Lung microvascular endothelial cell (primary cell): ENCODE data around the gene COL6A1. TPM values are rescaled to one million over a fixed set of nuclear protein-coding genes. Genes with fewer than 3 reads are reported as not detected.

ENCODE experiments used
- DNase-seq, 2 donors: peaks; one replicate each; pipeline versions ENCODE4 v3.0.0 to v3.0.0-alpha.2; 2010; ENCODE audit warnings: low read depth in 2 of 2
- total RNA-seq: library from RNA; depleted of rRNA; stranded (reverse); fragments of >200 nt; gene quantifications from 2 replicates; pipeline ENCODE4 v1.2.1, GENCODE V29; 2014

COL6A1 gene
- total RNA-seq, 1 donor from 2014 or later = 4.0 TPM

DNA sequence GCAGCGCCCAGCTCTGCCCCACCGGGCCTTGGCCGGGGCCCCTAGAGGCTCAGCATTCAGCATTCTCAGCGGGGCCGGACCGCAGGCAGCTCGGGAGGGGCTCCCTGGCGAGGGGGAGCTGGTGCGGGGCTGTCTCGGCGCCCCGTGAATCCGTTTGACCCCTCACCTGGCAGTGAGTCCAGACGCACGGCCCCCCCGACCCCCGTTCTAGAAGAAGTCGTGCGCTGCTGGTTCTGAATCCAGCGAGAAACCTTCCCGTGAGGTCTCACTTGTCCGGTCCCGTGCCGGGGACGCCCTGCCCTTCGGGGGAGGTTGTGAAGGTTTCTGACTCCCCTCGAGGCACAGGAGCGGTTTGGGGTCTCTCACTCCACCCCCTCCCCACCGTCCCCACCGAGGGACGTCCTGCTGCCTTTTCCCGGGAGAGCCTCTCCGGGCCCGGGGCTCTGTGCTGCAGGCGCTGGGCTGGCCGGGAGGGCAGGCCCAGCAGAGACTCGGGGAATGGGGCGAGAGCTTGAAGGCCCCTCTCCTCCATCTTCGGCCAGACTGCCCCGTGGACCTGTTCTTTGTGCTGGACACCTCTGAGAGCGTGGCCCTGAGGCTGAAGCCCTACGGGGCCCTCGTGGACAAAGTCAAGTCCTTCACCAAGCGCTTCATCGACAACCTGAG is 655 bp downstream of the COL6A1 start:
- no peak for DNase-seq

DNA sequence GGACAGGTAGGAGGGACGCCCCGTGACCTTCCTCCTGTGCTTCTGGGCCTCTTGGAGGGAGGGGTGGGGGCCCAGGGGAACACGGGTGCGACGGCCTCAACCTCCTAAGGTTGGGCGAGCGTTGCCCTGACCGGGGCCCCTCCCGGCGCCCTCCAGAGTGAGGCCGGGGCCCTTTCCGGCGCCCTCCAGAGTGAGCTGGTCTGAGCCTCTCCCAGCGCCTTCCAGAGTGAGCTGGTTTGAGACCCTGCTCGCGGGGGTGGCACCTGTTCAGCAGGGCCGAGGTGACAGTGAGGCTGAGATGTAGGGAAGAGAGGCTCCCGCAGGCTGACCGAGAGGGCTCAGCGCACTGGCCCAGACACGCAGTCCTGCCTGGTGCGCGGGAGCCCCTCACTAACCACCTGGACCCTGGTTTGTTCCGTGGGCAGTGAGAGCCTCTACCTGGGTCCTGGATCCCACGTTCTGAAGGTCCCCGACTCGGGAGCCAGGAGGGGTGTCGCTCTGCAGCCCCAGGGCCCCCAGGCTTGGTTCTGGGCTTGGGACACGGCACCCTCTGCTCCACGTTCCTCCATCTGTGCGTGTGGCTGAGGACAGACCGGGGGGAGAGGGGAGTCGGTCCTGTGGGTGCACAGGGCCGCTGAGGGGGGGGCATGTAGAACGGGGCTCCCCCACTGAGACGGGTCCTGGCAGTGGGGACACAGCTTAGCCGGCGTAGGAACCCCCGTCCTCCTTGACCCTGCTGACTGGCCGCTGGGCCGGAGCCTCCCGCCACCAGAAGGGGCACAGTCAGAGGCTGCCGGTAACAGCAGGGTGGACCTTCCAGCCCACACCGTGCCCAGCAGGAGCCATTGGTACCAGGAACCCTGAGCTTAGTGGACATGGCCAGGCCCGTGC is 1.4 kb downstream of the COL6A1 start:
- no peak for DNase-seq

DNA sequence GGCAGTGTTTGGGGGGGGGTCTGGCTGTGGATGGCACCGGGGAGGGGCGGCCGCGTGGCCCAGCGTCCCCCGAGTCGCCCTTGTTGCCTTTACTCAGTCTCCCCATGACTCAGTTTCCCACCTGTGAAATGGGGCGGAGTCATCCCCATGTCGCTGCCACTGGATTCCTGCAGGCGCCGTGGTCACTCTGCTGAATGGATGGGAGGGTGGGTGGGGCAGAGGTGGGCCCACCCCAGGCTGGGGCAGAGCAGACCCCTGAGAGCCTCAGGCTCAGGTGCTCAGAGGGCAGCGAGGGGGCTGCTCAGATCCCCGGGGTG is 2.0 kb downstream of the COL6A1 start:
- DNase-seq = no peak

DNA sequence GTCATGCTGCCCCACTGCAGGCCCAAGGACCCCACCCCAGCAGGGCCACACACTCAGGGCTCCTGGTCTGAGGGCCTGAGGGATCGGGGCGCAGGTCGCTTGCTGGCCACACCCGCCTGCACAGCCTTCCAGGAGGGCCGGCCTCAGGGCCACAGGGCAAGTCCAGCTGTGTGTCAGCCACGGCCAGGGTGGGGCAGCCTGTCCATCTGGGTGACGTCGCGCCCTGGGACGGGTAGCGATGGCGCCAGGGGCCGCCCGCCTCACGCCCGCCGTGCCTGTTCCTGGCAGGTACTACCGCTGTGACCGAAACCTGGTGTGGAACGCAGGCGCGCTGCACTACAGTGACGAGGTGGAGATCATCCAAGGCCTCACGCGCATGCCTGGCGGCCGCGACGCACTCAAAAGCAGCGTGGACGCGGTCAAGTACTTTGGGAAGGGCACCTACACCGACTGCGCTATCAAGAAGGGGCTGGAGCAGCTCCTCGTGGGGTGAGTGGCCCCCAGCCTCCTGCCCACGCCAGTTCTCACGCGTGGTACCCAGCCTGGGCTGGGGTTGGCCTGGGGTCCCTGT is 2.5 kb downstream of the COL6A1 start:
- no peak for DNase-seq

DNA sequence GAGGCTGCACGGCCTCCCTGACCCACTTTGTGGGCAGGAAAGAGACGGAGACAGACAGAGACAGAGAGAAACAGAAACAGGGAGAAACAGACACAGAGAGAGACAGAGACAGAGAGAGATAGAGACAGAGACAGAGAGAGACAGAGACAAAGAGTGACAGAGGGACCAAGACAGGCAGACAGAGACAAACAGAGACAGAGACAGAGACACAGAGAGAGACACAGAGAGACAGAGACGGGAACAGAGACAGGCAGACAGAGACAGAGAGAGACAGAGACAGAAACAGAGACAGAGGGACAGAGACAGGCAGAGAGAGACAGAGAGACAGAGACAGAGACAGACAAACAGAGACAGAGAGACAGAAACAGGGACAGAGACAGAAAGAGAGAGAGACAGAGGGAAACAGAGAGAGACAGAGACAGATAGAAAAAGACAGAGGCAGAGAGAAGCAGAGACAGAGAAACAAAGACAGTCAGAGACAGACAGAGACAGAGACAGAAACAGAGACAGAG is 3.1 kb downstream of the COL6A1 start:
- no peak for DNase-seq

DNA sequence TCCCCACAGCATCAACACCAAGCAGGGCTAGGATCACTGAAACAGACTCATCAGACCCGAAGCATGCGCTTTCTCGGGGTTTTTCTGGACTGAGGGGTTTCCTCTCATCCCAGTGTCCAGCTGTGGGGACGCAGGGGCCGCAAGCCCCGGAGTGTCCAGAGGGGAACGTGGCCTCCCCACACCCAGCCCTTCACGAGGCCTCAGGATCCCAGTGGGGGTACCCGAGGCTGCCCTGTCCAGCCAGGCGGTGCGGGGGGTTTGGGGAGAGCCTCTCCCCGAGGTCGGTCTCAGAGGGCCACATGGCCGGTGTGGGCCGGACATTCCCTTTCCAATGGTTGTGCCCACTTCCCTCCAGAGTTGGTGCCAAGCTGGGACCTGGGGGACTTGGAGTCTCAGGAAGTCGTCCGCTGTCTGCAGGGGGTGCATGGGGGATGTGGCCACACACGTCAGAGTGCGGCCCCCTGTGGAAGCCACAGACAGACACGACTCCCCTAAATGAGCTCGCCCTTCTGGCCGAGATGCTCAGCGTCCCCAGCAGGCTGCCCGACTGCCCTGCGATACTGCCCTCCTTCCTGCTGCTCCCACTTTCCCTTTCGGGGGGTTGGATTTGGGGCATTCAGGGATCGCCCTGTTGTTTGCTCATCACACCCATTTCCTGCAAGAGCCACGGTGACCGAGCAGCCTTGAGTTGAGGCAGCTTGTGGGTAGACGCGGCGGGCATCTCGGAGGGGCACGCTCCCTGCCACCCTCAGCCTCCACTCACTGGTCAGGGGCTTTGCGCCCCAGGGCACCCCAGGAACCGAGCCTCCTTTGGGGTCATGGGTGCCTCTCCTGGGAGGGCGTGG is 4.1 kb downstream of the COL6A1 start:
- DNase-seq = no peak

DNA sequence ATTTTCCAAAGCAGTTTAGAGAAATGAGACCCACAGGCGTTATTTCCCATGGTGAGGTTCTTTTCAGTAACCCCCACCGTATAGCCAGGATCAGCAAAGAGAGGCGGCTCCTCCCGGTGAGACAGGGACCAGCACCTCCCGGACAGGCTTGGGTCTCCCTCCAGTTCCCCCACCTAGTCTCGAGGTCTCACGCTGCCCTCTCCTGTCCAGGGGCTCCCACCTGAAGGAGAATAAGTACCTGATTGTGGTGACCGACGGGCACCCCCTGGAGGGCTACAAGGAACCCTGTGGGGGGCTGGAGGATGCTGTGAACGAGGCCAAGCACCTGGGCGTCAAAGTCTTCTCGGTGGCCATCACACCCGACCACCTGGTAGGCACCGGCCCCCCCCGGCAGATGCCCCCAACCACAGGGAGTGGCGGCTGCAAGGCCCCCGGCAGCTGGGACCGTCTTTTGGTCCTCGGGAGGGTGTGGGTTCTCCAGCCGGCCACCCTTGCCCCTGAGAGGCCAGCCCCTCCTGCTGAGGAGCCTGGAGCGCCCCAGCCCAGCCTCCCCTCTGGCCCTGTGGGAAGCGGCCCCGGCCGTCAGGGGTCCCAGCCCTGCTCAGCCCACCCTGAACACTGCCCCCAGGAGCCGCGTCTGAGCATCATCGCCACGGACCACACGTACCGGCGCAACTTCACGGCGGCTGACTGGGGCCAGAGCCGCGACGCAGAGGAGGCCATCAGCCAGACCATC is 4.9 kb downstream of the COL6A1 start:
- no peak for DNase-seq

DNA sequence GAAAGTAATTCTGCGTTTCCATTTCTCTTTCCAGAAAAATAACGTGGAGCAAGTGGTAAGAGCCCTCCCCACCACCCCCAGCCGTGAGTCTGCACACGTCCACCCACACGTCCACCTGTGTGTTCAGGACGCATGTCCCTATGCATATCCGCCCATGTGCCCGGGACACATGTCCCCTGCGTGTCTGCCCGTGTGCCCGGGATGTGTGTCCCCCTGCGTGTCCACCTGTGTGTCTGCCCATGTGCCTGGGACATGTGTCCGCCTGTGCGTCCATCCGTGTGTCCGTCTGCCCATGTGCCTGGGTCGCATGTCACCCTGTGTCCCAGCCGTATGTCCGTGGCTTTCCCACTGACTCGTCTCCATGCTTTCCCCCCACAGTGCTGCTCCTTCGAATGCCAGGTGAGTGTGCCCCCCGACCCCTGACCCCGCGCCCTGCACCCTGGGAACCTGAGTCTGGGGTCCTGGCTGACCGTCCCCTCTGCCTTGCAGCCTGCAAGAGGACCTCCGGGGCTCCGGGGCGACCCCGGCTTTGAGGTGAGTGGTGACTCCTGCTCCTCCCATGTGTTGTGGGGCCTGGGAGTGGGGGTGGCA is 5.6 kb downstream of the COL6A1 start:
- no peak for DNase-seq

DNA sequence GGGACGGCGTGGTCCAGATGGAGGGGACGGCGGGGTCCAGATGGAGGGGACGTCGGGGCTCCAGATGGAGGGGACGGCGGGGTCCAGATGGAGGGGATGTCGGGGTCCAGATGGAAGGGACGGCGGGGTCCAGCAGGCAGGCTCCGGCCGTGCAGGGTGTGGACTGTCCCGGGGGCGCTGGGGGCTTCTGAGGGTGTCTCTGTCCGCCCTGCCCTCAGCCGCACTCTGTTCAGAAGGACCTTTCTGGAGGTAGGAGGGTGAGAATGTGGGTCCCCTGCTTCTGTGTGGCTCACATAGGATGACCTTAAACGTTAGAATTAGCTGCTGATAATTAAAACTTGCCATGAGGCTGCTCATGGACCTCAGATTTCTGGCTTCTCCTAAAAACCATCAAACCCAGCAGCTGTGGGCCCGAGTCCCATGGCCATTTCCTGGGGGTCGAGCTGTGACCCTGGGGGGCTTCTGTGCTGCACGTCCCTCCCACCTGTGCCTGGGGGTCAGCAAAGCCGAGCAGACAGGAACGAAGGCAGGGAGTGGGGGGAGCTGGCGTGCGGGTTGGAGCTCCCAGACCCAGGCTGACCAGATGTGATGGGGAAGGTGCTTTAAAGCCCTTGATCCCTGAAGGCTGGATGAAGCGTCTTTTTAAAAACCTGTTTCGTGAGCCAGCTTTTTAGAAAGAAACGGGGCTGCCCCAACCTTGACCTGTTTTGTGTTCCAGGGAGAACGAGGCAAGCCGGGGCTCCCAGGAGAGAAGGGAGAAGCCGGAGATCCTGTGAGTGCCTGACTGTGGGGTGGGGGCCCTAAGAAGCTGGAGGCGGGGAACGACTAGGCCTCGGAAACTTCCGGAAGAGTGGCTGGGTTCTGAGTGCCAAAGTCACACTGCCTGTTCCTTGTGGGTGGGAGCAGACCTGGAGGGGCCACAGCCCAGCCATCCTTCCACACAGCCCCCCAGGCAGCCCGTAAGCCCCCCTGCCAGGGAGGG is 7.1 kb downstream of the COL6A1 start:
- no peak for DNase-seq

DNA sequence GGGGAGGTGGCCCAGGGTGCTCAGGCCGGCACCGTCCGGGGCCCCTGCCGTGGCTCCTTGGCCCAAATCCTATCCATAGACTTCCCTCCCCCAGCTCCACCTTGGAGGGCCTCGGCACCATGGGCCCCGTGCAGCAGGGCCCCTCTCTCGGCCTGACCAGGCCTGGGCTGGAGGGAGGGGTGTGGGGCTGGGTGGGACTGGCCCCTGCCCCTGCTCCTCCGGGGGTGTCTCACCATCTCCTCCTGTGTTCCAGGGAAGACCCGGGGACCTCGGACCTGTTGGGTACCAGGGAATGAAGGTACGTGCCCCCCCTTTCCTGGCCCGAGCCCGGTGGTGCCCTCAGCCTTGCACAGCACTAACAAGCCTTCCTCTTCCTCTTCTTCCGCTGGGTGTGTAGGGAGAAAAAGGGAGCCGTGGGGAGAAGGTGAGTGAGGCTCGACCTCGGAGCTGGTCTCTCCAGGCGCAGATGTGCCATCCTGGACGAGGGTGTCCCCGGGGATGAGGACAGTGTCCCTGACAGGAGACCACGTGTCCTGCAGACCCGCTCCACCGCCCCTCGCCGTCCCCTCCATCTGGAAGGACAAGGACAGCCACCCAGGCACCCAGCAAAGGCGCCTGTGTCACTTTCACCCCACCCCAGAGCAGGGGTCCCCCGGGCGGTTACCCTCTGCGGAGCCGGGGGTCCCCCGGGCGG is 7.9 kb downstream of the COL6A1 start:
- no peak for DNase-seq

DNA sequence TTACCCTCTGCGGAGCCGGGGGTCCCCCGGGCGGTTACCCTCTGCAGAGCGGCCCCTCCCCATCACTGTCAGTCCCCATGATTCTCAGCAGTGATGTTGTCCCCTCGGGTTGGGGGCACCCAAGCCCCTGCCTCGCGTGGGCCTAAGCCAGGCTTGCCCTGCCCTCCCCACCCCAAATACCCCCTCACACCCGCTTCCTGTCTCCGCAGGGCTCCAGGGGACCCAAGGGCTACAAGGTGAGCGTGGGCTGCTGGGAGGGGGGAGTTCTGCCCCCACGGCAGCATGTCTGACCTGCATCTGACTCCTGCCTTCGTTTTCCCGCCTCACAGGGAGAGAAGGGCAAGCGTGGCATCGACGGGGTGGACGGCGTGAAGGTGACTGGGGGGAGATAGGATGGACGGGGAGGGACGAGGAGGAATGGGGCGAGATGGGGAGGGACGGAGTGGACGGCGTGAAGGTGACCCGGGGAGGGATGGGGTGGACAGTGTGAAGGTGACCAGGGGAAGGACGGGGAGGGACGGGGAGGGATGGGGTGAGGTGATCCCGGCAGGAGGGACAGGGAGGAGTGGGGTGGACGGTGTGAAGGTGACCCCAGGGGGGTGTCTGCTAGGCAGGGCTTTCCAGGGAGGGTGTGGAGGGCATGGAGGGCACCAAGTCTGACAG is 8.6 kb downstream of the COL6A1 start:
- DNase-seq = no peak

DNA sequence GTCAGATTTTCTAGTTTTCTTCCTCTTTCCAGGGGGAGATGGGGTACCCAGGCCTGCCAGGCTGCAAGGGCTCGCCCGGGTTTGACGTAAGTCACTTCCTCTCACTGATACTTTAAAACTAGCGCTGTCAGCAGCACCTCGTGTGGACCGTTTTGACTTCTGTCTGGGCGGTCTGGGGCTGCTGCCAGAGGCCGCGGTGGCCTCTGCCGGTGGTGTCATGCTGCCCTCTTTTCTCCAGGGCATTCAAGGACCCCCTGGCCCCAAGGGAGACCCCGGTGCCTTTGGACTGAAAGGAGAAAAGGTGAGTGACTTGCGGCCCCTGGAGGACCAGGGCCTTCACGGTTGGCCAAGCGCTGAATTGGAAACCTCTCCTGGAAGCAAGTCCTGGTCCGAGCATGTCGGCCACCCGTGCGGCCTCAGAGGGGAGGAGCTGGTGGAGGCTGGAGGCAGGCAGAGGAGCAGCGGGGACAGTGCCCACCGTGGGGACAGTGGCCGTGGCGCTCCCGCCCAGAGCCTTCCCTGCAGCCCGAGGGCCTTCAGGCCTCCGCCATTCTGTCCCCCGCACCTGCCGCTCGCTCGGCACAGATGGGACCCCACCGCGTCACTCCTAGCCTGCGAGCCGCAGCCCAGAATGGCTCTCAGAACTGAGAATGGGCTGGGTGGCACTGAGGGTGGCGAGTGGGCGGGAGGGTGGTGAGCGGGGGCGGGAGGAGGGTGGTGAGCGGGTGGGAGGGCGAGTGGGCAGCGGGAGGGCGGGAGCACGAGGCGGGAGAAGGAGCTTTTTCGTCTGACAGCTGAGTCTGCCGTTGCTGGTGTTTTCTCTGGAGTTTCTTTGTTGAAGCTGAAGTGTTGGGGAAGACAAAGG is 9.4 kb downstream of the COL6A1 start:
- no peak for DNase-seq

DNA sequence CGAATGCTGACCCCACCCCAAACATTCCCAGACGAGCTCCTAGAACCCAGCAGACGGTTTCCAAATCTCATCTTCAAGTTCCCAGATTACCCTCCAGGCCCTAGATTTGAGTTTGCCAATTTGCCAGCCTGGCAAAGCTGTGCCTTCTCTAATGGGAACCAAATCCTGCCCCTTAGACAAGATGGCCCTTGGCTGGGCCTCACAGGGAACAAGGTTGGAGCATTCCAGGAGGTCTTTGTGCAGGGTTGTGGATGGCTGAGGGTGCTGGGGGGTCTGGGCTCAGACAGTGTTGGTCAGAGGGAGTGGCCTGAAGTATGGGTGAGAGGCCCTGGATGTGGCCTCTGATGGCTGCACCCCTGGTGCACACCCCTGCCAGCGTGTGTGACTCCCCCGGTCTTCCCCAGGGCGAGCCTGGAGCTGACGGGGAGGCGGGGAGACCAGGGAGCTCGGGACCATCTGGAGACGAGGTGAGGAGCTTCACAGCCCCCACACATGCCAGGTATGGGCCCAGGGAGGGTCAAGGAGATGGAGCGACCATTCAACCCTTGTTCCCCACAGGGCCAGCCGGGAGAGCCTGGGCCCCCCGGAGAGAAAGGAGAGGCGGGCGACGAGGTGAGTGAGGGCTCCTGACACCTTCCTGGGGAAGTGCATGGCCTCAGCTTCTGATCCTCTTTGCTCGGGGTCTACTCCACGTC is 10.2 kb downstream of the COL6A1 start:
- no peak for DNase-seq

DNA sequence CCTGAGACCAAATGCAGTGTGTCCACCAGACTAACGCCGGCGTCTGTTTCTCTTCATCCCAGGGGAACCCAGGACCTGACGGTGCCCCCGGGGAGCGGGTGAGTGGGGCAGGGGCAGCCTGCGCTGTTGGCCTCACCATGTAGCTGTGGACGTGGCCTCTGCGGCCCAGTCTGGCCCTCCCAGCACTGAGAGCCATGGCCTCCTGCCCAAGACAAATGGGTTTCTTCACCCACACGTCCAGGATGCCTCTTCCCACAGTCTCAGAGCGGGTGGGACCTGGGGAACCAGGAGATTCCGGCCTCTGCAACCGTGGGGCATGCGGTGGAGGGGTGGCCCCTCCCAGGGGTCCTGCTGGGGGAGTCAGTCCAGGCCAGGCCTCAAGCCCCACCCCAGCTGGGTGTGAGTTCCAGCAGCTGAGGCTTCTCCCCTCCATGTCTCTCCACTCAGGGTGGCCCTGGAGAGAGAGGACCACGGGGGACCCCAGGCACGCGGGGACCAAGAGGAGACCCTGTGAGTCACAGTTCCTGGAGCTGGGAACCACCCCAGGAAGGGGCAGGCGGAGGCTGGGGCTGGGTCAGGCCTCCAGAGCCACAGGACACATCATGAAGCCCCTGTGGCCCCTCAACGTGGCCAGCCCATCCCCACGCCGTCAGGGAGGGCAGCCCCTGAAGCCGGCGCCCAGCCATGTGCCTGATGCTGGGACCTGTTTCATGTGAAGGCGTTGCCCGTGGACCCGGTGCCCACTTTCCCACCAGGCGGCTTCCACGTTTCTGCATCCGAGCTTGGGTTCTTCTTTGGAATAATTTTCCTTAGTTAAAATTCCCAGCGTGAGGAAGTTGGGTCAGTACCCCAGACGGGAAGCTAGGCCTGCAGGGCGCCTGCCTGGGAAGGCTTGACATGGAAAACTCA is 11.0 kb downstream of the COL6A1 start:
- no peak for DNase-seq

DNA sequence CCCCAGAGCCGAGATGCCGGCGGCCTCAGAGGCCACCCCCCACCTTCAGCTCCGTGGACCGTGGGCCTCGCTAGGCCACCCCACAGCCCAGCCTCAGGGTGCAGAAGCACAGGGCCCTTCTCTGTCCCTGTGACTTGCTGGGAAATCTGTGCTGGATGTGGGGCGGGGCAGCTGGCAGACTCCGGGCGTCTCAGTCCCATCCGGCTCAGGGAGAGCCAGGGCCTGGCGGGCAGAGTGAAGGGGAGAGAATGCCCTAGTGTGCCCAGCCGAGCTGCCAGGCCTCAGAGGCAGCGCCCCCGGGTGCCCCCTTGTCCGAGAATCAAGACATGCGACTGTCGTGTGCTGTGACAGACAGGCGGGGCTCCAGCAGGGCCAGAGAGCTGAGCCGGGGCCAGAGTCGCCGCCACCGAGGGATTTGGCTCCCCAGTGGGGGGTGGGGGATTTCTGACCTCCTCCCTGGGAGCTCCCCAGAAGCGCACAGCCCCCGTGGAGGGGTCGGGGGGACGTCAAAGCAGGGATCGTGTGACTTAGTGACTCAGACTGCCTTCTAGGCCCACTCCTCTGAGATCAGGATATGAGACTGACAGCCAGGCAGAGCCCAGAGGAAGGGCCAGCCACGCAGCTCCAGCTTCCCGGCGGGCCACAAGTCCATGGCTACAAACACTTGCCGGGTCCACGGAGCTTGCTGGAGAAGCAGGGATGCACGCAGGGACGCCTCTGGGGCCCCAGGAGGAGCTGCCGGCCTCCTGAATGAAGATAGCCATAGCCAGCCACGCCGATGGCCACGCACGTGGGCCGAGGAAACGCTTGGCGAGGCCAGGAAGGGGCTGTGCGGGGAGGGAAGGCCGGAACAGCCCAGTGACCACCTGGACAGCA is 11.9 kb downstream of the COL6A1 start:
- DNase-seq = no peak
